K562 (cell line): ENCODE results near the gene PRR16. TPM values are rescaled to one million over a fixed set of nuclear protein-coding genes. Genes with fewer than 3 reads are reported as not detected.

ENCODE experiments used
- ATAC-seq: fragments of 200-7000 bp; cut with Tn5 transposase; 3 replicates; pipeline ENCODE4 v1.9.1; 2020; ENCODE audit warnings: moderate library complexity
- BruUV-seq: library from RNA; stranded (reverse); fragments of 400-500 nt; replicated peaks from 2 replicates; lab custom pipeline; 2021; lab: Mats Ljungman, UMichigan
- CTCF ChIA-PET: fragments of 300-600 bp; formaldehyde crosslinking; extraction: SDS; loops from one replicate; lab custom pipeline; 2021; ENCODE audit warnings: low intra/inter-chr PET ratio; lab: Yijun Ruan, JAX
- POLR2A ChIA-PET: fragments of 300-600, 350-650 bp; sonication (Branson Sonifier 250); formaldehyde crosslinking; extraction: SDS; loops from one replicate; lab custom pipeline; 2021; ENCODE audit warnings: antibody characterized with exemption, inconsistent platforms; lab: Yijun Ruan, JAX
- DNase-seq, 4 experiments: peaks; one replicate each; pipeline versions ENCODE4 v3.0.0 to v3.0.0-alpha.2; 2011 to 2018; ENCODE audit warnings: low spot score in 3 of 4, mixed read lengths in 3 of 4; ENCODE audit errors: extremely low read depth in 1 of 4
- FAIRE-seq: peaks from 2 replicates; lab custom pipeline; 2011; peaks lifted over from hg19 to GRCh38; lab: Jason Lieb, UNC
- H2AFZ ChIP-seq: 2 replicates; pipeline ENCODE4 v1.6.0; 2011; ENCODE audit warnings: low read depth, low read length, control low read depth, inconsistent platforms
- H3K27ac ChIP-seq: fragments of 200-600 bp; 3 replicates; pipeline ENCODE4 v1.8.0; 2011; ENCODE audit warnings: low read depth, mild to moderate bottlenecking, control low read depth, inconsistent platforms, low read length, moderate library complexity, mixed read lengths; ENCODE audit errors: extremely low read depth
- H3K27me3 ChIP-seq, 2 experiments: fragments of 300-600 bp in 1 of 2; 2 replicates in 1 of 2; 3 replicates in 1 of 2; pipeline versions ENCODE4 v1.6.0 to v1.8.0; 2011; ENCODE audit warnings: inconsistent platforms in 2 of 2, low read length in 2 of 2, mild to moderate bottlenecking in 1 of 2, mixed read lengths in 1 of 2, moderate library complexity in 1 of 2; ENCODE audit not compliant: control insufficient read depth in 2 of 2, insufficient read depth in 2 of 2
- H3K36me3 ChIP-seq: fragments of 300-600 bp; 3 replicates; pipeline ENCODE4 v1.8.0; 2011; ENCODE audit warnings: mild to moderate bottlenecking, low read length, inconsistent platforms; ENCODE audit not compliant: control insufficient read depth, insufficient read depth
- H3K4me1 ChIP-seq, 2 experiments: fragments of 200-600 bp in 1 of 2; replicated peaks in 1 of 2; 2 replicates in 1 of 2; 3 replicates in 1 of 2; pipeline versions ENCODE4 v1.5.1 to v1.8.0; 2011; ENCODE audit warnings: inconsistent platforms in 2 of 2, low read length in 2 of 2, mild to moderate bottlenecking in 1 of 2, mixed read lengths in 1 of 2, moderate library complexity in 1 of 2; ENCODE audit not compliant: control insufficient read depth in 2 of 2, insufficient read depth in 2 of 2
- H3K4me2 ChIP-seq: 2 replicates; pipeline ENCODE4 v1.6.1; 2011; ENCODE audit warnings: low read length, control low read depth, inconsistent platforms, mixed read lengths; ENCODE audit not compliant: insufficient read depth
- H3K4me3 ChIP-seq: fragments of 200-600 bp; sonication (generic), shearing (Covaris generic); 2 replicates; pipeline ENCODE4 v1.5.1; 2016; ENCODE audit warnings: control low read depth, inconsistent platforms
- H3K79me2 ChIP-seq: fragments of 200-600 bp; 3 replicates; pipeline ENCODE4 v1.8.0; 2011; ENCODE audit warnings: low read length, inconsistent platforms; ENCODE audit not compliant: control insufficient read depth, insufficient read depth
- H3K9ac ChIP-seq, 2 experiments: 2 replicates each; pipeline versions ENCODE4 v1.6.0 to v1.6.1; 2011; ENCODE audit warnings: low read depth in 2 of 2, low read length in 2 of 2, control low read depth in 1 of 2, inconsistent platforms in 1 of 2, mild to moderate bottlenecking in 1 of 2, mixed read lengths in 1 of 2; ENCODE audit not compliant: insufficient read depth in 1 of 2
- H3K9me1 ChIP-seq: one replicate; pipeline ENCODE4 v1.6.0; 2011; ENCODE audit warnings: inconsistent platforms, mild to moderate bottlenecking, low read length, moderate library complexity; ENCODE audit not compliant: control insufficient read depth, insufficient read depth
- H3K9me3 ChIP-seq: replicated peaks from 2 replicates; pipeline ENCODE4 v1.5.1; 2011; ENCODE audit warnings: low read depth, low read length, inconsistent platforms; ENCODE audit not compliant: control insufficient read depth, insufficient read depth
- H4K20me1 ChIP-seq: replicated peaks from 2 replicates; pipeline ENCODE4 v1.6.1; 2011; ENCODE audit warnings: low read length, inconsistent platforms, mixed read lengths; ENCODE audit not compliant: control insufficient read depth, insufficient read depth
- BRCA1 ChIP-seq, 2 experiments: fragments of 450-650 bp in 1 of 2; sonication (generic) in 1 of 2; formaldehyde crosslinking in 1 of 2; IDR thresholded peaks; 2 replicates each; pipeline versions ENCODE4 v1.5.0 to v1.6.1; 2017 to 2020; ENCODE audit warnings: mild to moderate bottlenecking in 1 of 2, missing genetic modification reagents in 1 of 2
- DMBX1 ChIP-seq: fragments of 250-450 bp; sonication (Bioruptor Pico); IDR thresholded peaks from 2 replicates; pipeline ENCODE4 v1.8.0; 2022; ENCODE audit warnings: inconsistent platforms, mild to moderate bottlenecking, moderate library complexity, borderline replicate concordance
- ELK3 ChIP-seq: fragments of 450-650 bp; formaldehyde crosslinking; IDR thresholded peaks from 2 replicates; pipeline ENCODE4 v1.4.0; 2020; ENCODE audit warnings: mild to moderate bottlenecking
- FOXJ3 ChIP-seq: sonication (generic); formaldehyde crosslinking; IDR thresholded peaks from 2 replicates; pipeline ENCODE4 v1.4.0; 2020; ENCODE audit warnings: mild to moderate bottlenecking, missing genetic modification reagents
- HMGN3 ChIP-seq: IDR thresholded peaks from 2 replicates; pipeline ENCODE4 v1.6.1; 2011; ENCODE audit warnings: borderline replicate concordance, low read depth, mild to moderate bottlenecking, mixed read lengths, low read length; ENCODE audit not compliant: insufficient read length; ENCODE audit errors: extremely low read depth
- NELFE ChIP-seq: IDR thresholded peaks from 2 replicates; pipeline ENCODE4 v1.6.1; 2011; ENCODE audit warnings: mild to moderate bottlenecking; ENCODE audit not compliant: insufficient read depth, insufficient read length
- POLR3A ChIP-seq: IDR thresholded peaks from 2 replicates; pipeline ENCODE4 v1.6.1; 2011; ENCODE audit warnings: borderline replicate concordance, mild to moderate bottlenecking, moderate library complexity; ENCODE audit not compliant: insufficient read length, insufficient read depth; ENCODE audit errors: extremely low read depth
- SMAD3 ChIP-seq: fragments of 450-650 bp; formaldehyde crosslinking; conservative IDR thresholded peaks from 2 replicates; pipeline ENCODE4 v1.4.0; 2020; ENCODE audit warnings: mild to moderate bottlenecking
- TCF7 ChIP-seq: sonication (generic); IDR thresholded peaks from 2 replicates; pipeline ENCODE4 v1.6.1; 2016; ENCODE audit warnings: antibody characterized with exemption, borderline replicate concordance
- ZNF384 ChIP-seq: IDR thresholded peaks from 2 replicates; pipeline ENCODE4 v1.6.1; 2012; ENCODE audit warnings: low read depth, low read length, improper control_type of control experiment
- in situ Hi-C: fragments of 300-500 bp; cut with MboI; formaldehyde crosslinking; loops from 4 replicates; pipeline ENCODE4 v1.15.0; 2018; ENCODE audit warnings: inconsistent platforms, mixed read lengths
- intact Hi-C: fragments of 100-400 bp; cut with micrococcal nuclease; formaldehyde crosslinking; loops from 2 replicates; pipeline ENCODE4 v1.14.2; 2022
- polyA plus RNA-seq, 8 experiments: library from polyadenylated mRNA; depleted of rRNA in 4 of 8; stranded (reverse) in 5 of 8; unstranded in 3 of 8; fragments of >200 nt; fragmentation: Nextera tagmentation in 2 of 8; fragmentation: Illumina TruSeq in 1 of 8; extraction: Ambion mirVana in 2 of 8; extraction: Trizol in 1 of 8; gene quantifications; 2 replicates each; pipeline versions ENCODE4 v1.2.1 to v1.2.3, GENCODE V29; 2011 to 2014; ENCODE audit warnings: inconsistent platforms in 1 of 8, missing spikeins in 1 of 8
- total RNA-seq, 7 experiments: library from RNA; depleted of rRNA in 6 of 7; stranded (reverse); fragments of >200 nt in 6 of 7; fragmentation: Illumina TruSeq in 2 of 7; extraction: Trizol in 2 of 7; gene quantifications; 2 replicates each; pipeline versions ENCODE4 v1.2.1 to v1.2.3, GENCODE V29; 2011 to 2021; ENCODE audit warnings: low replicate concordance in 1 of 7

The PRR16 gene
- total and polyA plus RNA-seq, 9 of the 15 experiments (the other 6 are each of a cell fraction or from before 2014, with no cell fraction given), result 0.61 to 10.1 (median 3.3) TPM

- H3K79me2 ChIP-seq, result no peaks in the 10 kb centered on the region
- no peaks in the 10 kb centered on the region for H3K9me1 ChIP-seq
- ATAC-seq (no peak), FAIRE-seq (no peak), DNase-seq (no peak)
- no peak for TF ChIP-seq HMGN3
- TF ChIP-seq DMBX1 (CRISPR knock-in tag), result no peak
- no peak for TF ChIP-seq BRCA1 (IDR thresholded peaks at IDR 0.05)
- no peak for TF ChIP-seq BRCA1 (CRISPR knock-in tag; IDR thresholded peaks at IDR 0.05)
- TF ChIP-seq NELFE, result no peak
- no peak for TF ChIP-seq ZNF384
- no peak for TF ChIP-seq POLR3A
- no peak for TF ChIP-seq TCF7
- TF ChIP-seq FOXJ3 (CRISPR knock-in tag), result no peak
- no peak for TF ChIP-seq SMAD3 (CRISPR knock-in tag)
- no peak for TF ChIP-seq ELK3
- CTCF ChIA-PET, result no interaction called here
- no peaks in the 10 kb centered on the region for H3K4me1 ChIP-seq
- H3K4me2 ChIP-seq, result no peak overlapping the region
- H2AFZ ChIP-seq, result no peak overlapping the region
- intact Hi-C loops (no loop called here), in situ Hi-C loops (no loop called here)
- no TSS peak for BruUV-seq
- no peak overlapping the region for H3K9ac ChIP-seq
- POLR2A ChIA-PET, result no interaction called here
- H3K36me3 ChIP-seq, result no peaks in the 10 kb centered on the region
- H3K27ac ChIP-seq, result no peak overlapping the region
- H3K4me3 ChIP-seq, result no peak overlapping the region
- H3K9me3 ChIP-seq, result no peaks in the 10 kb centered on the region
- no peaks in the 10 kb centered on the region for H3K27me3 ChIP-seq
- no peaks in the 10 kb centered on the region for H4K20me1 ChIP-seq
Measured at GRCh38 chr5:120644516-120644915, 180.4 kb downstream of the PRR16 start.
